CD14-positive monocyte (primary cell): ENCODE data around the gene INTS2. TPM values are rescaled to one million over a fixed set of nuclear protein-coding genes. Genes with fewer than 3 reads are reported as not detected.

Experiments used
- DNase-seq, 3 donors: peaks; one replicate each; pipeline ENCODE4 v3.0.0-alpha.2; 2011 to 2022
- H2AFZ ChIP-seq: 2 replicates; pipeline ENCODE4 v1.6.0; 2012; ENCODE audit warnings: mild to moderate bottlenecking, low read depth, low read length, inconsistent platforms; ENCODE audit not compliant: insufficient read depth, poor library complexity, severe bottlenecking
- H3K27ac ChIP-seq, 2 donors: 1 replicate in 1 of 2; 2 replicates in 1 of 2; pipeline ENCODE4 v1.5.1; 2012 to 2013; ENCODE audit warnings: low read length in 2 of 2, control low read depth in 1 of 2, inconsistent platforms in 1 of 2, low read depth in 1 of 2, mild to moderate bottlenecking in 1 of 2
- H3K27me3 ChIP-seq, 2 donors: one replicate each; pipeline versions ENCODE4 v1.6.0 to v1.6.1; 2011 to 2013; ENCODE audit warnings: low read length in 2 of 2; ENCODE audit not compliant: control insufficient read depth in 2 of 2, insufficient read depth in 2 of 2
- H3K36me3 ChIP-seq, 2 donors: replicated peaks in 1 of 2; 1 replicate in 1 of 2; 2 replicates in 1 of 2; pipeline versions ENCODE4 v1.5.1 to v1.6.1; 2012 to 2013; ENCODE audit warnings: low read length in 2 of 2, control low read depth in 1 of 2, inconsistent platforms in 1 of 2, mild to moderate bottlenecking in 1 of 2; ENCODE audit not compliant: insufficient read depth in 2 of 2, control insufficient read depth in 1 of 2
- H3K4me1 ChIP-seq, 2 donors: 1 replicate in 1 of 2; 2 replicates in 1 of 2; pipeline versions ENCODE4 v1.5.1 to v1.6.1; 2012 to 2013; ENCODE audit warnings: low read length in 2 of 2, control low read depth in 1 of 2, inconsistent platforms in 1 of 2, mild to moderate bottlenecking in 1 of 2, moderate library complexity in 1 of 2; ENCODE audit not compliant: insufficient read depth in 2 of 2, control insufficient read depth in 1 of 2
- H3K4me2 ChIP-seq: replicated peaks from 2 replicates; pipeline ENCODE3; 2012; ENCODE audit warnings: low read length, moderate library complexity, mild to moderate bottlenecking; ENCODE audit not compliant: poor library complexity, severe bottlenecking; ENCODE audit errors: extremely low read depth
- H3K4me3 ChIP-seq, 3 experiments: fragments of 200-600 bp in 1 of 3; sonication (generic) in 1 of 3; replicated peaks in 1 of 3; 1 replicate in 2 of 3; 2 replicates in 1 of 3; pipeline ENCODE4 v1.5.1; 2011 to 2013; ENCODE audit warnings: low read length in 3 of 3, mild to moderate bottlenecking in 3 of 3, control low read depth in 2 of 3, low read depth in 2 of 3, inconsistent platforms in 1 of 3, moderate library complexity in 1 of 3
- H3K79me2 ChIP-seq: 2 replicates; pipeline ENCODE4 v1.6.0; 2012; ENCODE audit warnings: mild to moderate bottlenecking, control low read depth, inconsistent platforms, low read length, moderate library complexity; ENCODE audit not compliant: insufficient read depth
- H3K9ac ChIP-seq: 2 replicates; pipeline ENCODE4 v1.6.0; 2017; ENCODE audit warnings: low read length, mild to moderate bottlenecking; ENCODE audit not compliant: insufficient read depth, poor library complexity, severe bottlenecking
- H3K9me3 ChIP-seq, 2 donors: replicated peaks in 1 of 2; 1 replicate in 1 of 2; 2 replicates in 1 of 2; pipeline versions ENCODE4 v1.5.1 to v1.6.1; 2012 to 2013; ENCODE audit warnings: low read length in 2 of 2, control low read depth in 1 of 2; ENCODE audit not compliant: control insufficient read depth in 1 of 2, insufficient read depth in 1 of 2
- H4K20me1 ChIP-seq: 2 replicates; pipeline ENCODE4 v1.6.0; 2012; ENCODE audit warnings: mild to moderate bottlenecking, low read length, control low read depth, moderate library complexity; ENCODE audit not compliant: insufficient read depth
- H3K27ac Mint-ChIP-seq, 7 donors: one replicate each; pipeline ENCODE4 v1.8.0; 2020; ENCODE audit warnings: mild to moderate bottlenecking in 7 of 7, mixed read lengths in 7 of 7, moderate library complexity in 6 of 7, inconsistent platforms in 2 of 7
- H3K27me3 Mint-ChIP-seq, 3 donors: one replicate each; pipeline ENCODE4 v1.8.0; 2021 to 2022; ENCODE audit warnings: low read depth in 3 of 3, mild to moderate bottlenecking in 3 of 3, mixed read lengths in 3 of 3, moderate library complexity in 3 of 3, inconsistent platforms in 1 of 3
- H3K36me3 Mint-ChIP-seq, 2 donors: one replicate each; pipeline ENCODE4 v1.8.0; 2020; ENCODE audit warnings: mixed read lengths in 2 of 2, inconsistent platforms in 1 of 2, mild to moderate bottlenecking in 1 of 2
- H3K4me1 Mint-ChIP-seq: one replicate; pipeline ENCODE4 v1.8.0; 2020; ENCODE audit warnings: mild to moderate bottlenecking, mixed read lengths
- H3K4me3 Mint-ChIP-seq, 2 donors: one replicate each; pipeline ENCODE4 v1.8.0; 2020; ENCODE audit warnings: mild to moderate bottlenecking in 2 of 2, mixed read lengths in 2 of 2, moderate library complexity in 1 of 2
- H3K9me3 Mint-ChIP-seq, 7 donors: one replicate each; pipeline ENCODE4 v1.8.0; 2020 to 2022; ENCODE audit warnings: mixed read lengths in 7 of 7, mild to moderate bottlenecking in 6 of 7, moderate library complexity in 6 of 7, inconsistent platforms in 2 of 7
- WGBS: methylation state at CpG from one replicate; pipeline ENCODE4 v1.1.5; 2013; ENCODE audit warnings: missing lambda C conversion rate; ENCODE audit not compliant: insufficient coverage; 5-methylcytosine and 5-hydroxymethylcytosine counted together
- intact Hi-C, 2 donors: fragments of 100-400 bp; cut with micrococcal nuclease; formaldehyde crosslinking; loops; one replicate each; pipeline versions ENCODE4 v1.15.0 to v1.15.1; 2023
- polyA plus RNA-seq, 3 donors: library from polyadenylated mRNA; depleted of rRNA in 1 of 3; unstranded in 2 of 3; stranded (reverse) in 1 of 3; fragments of 300-500 nt in 2 of 3; fragments of >200 nt in 1 of 3; fragmentation: Illumina TruSeq in 2 of 3; gene quantifications; 1 replicate in 2 of 3; 2 replicates in 1 of 3; pipeline ENCODE4 v1.2.3, GENCODE V29; 2012 to 2021
- TF ChIP-seq, protein P1 (sequence below): fragments of 200-600 bp; IDR thresholded peaks from one replicate; pipeline ENCODE4 v1.8.0; 2022; ENCODE audit warnings: antibody characterized with exemption, mild to moderate bottlenecking

The INTS2 gene
- polyA plus RNA-seq, 3 donors = 2.2 to 2.9 (median 2.6) TPM

DNA sequence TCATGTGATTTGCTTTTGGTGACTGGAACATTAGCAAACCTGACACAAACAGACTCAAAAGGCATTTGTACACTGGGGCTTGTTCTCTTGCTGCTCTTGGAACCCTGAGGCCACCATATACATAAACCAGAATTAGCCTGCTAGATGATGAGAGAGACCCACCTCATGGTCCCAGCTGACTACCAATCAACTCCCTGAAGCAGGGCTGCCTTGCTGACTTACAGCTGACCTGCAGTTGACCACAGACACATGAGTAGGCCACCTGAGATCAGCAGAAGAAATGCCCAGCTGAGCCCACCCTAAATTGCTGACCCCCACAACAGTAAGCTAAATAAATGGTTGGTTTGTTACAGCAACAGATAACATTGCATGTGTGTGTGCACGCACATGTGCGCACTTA is 93.2 kb downstream of the INTS2 start:
- Histone ChIP-seq H3K79me2 (no peaks in the 10 kb centered on the region), H3K27ac (no peak overlapping the region), H3K4me2 (no peak overlapping the region), H3K27me3 (no peaks in the 10 kb centered on the region), H3K36me3 (no peaks in the 10 kb centered on the region), H4K20me1 (no peaks in the 10 kb centered on the region), H3K9me3 (no peaks in the 10 kb centered on the region), H2AFZ (no peak overlapping the region), H3K9ac (no peak overlapping the region), H3K4me3 (no peak overlapping the region), H3K4me1 (no peaks in the 10 kb centered on the region)
- peaks cover 2 to 7% of the 10 kb centered on the region in 2 donors for H3K36me3 Mint-ChIP-seq
- no peaks in the 10 kb centered on the region for H3K4me1 Mint-ChIP-seq
- peak overlapping the region in 1 of 7 donors; percentile 23 for H3K27ac Mint-ChIP-seq
- intact Hi-C loops = loop anchor here (5.0 kb wide), 2 partner anchors 197 to 422 kb away; no protein-coding TSS in a partner anchor
- H3K9me3 Mint-ChIP-seq = peaks cover 0 to 4% (median 0%) of the 10 kb centered on the region in 7 donors
- TF ChIP-seq, protein P1, sequence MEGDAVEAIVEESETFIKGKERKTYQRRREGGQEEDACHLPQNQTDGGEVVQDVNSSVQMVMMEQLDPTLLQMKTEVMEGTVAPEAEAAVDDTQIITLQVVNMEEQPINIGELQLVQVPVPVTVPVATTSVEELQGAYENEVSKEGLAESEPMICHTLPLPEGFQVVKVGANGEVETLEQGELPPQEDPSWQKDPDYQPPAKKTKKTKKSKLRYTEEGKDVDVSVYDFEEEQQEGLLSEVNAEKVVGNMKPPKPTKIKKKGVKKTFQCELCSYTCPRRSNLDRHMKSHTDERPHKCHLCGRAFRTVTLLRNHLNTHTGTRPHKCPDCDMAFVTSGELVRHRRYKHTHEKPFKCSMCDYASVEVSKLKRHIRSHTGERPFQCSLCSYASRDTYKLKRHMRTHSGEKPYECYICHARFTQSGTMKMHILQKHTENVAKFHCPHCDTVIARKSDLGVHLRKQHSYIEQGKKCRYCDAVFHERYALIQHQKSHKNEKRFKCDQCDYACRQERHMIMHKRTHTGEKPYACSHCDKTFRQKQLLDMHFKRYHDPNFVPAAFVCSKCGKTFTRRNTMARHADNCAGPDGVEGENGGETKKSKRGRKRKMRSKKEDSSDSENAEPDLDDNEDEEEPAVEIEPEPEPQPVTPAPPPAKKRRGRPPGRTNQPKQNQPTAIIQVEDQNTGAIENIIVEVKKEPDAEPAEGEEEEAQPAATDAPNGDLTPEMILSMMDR = no peak
- DNase-seq = no peak
- H3K4me3 Mint-ChIP-seq = no peak overlapping the region
- H3K27me3 Mint-ChIP-seq = no peaks in the 10 kb centered on the region
- no CpG with 5 or more reads among the region's 2 CpGs for WGBS

DNA sequence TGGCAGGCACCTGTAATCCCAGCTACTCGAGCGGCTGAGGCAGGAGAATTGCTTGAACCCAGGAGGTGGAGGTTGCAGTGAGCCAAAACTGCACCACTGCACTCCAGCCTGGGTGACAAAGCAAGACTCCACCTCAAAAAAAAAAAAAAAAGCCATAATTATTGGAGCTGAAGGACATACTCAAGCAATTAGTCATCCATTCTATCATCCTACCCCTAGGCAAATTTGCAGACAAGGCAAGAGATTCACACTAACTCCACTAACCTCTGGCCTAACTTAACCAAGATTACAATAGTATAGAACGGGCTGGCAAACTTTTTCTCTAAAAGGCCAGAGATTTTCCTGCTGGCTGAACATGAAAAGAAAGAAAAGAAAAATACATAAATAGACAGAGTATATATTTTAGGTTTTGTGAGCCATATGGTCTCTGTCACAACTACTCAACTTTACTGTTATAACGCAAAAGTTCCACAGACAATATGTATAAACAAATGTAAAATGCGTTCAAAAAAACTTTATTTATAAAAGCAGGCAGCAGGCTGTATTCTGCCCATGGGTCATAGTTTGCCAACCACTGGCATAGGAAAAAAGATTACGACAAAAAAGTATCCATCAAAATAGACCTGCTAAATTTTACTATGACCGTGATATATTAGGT is 94.1 kb downstream of the INTS2 start:
- Mint-ChIP-seq H3K27ac (peak overlapping the region in 1 of 7 donors; percentile 74), H3K4me3 (no peak overlapping the region), H3K27me3 (no peaks in the 10 kb centered on the region), H3K9me3 (peaks cover 0 to 4% (median 0%) of the 10 kb centered on the region in 7 donors), H3K36me3 (peaks cover 5 to 11% of the 10 kb centered on the region in 2 donors), H3K4me1 (no peaks in the 10 kb centered on the region)
- Histone ChIP-seq H3K79me2 (no peaks in the 10 kb centered on the region), H4K20me1 (no peaks in the 10 kb centered on the region), H3K4me1 (no peaks in the 10 kb centered on the region), H3K36me3 (no peaks in the 10 kb centered on the region), H3K27me3 (no peaks in the 10 kb centered on the region), H3K4me2 (no peak overlapping the region), H3K27ac (no peak overlapping the region), H3K9ac (no peak overlapping the region), H3K9me3 (no peaks in the 10 kb centered on the region), H3K4me3 (no peak overlapping the region), H2AFZ (no peak overlapping the region)
- intact Hi-C loops = no loop called here
- TF ChIP-seq, protein P1 = no peak
- no peak for DNase-seq
- WGBS = no CpG with 5 or more reads among the region's 7 CpGs
